ENCODE data around the gene OXA1L. TPM values are rescaled to one million over a fixed set of nuclear protein-coding genes. Genes with fewer than 3 reads are reported as not detected.

Gene OXA1L
- total and polyA plus RNA-seq, 4 donors, result 53.6 to 106 (median 61.8) TPM

- no peak for TF ChIP-seq REST (IDR thresholded peaks at IDR 0.05)
- TF ChIP-seq HNF4A (conservative IDR thresholded peaks at IDR 0.05), result no peak
- TF ChIP-seq FOXA2 (IDR thresholded peaks at IDR 0.05), result no peak
- no peak for TF ChIP-seq YY1 (IDR thresholded peaks at IDR 0.05)
- no peak for TF ChIP-seq MAX (IDR thresholded peaks at IDR 0.05)
These were observed 42.1 kb downstream of the OXA1L start (continued) for GRCh38 chr14:22808388-22809209.

- no peak for TF ChIP-seq GABPA (IDR thresholded peaks at IDR 0.05 in 1 of 2, conservative IDR thresholded peaks at IDR 0.05 in 1 of 2)
- TF ChIP-seq RXRA (IDR thresholded peaks at IDR 0.05), result no peak
- TF ChIP-seq CTCF (IDR thresholded peaks at IDR 0.05; ENCODE audit: low read depth, low read length, missing input control), result no peak
- TF ChIP-seq FOXA2 (IDR thresholded peaks at IDR 0.05), result no peak
- no peak for TF ChIP-seq MAX (IDR thresholded peaks at IDR 0.05)
- no peak for TF ChIP-seq HNF4G (IDR thresholded peaks at IDR 0.05)
- TF ChIP-seq JUND (IDR thresholded peaks at IDR 0.05), result no peak
- TF ChIP-seq ATF3 (IDR thresholded peaks at IDR 0.05), result no peak
- no peak for TF ChIP-seq NR2F2 (IDR thresholded peaks at IDR 0.05)
- TF ChIP-seq TAF1 (conservative IDR thresholded peaks at IDR 0.05), result no peak
- TF ChIP-seq EGR1 (IDR thresholded peaks at IDR 0.05; ENCODE audit: low read depth in 2 of 2), result no peak
- no peak for TF ChIP-seq YY1 (IDR thresholded peaks at IDR 0.05)
- no peak for TF ChIP-seq ZBTB33 (IDR thresholded peaks at IDR 0.05)
- Histone ChIP-seq H3K9ac (ENCODE audit: low read depth in 1 of 2, low read length in 2 of 2) (no peak overlapping the region), H3K27me3 (ENCODE audit: control insufficient read depth in 4 of 4, insufficient read depth in 4 of 4, low read length in 3 of 4) (no peaks in the 10 kb centered on the region), H3K9me3 (ENCODE audit: control insufficient read depth in 4 of 4, low read length in 3 of 4) (no peaks in the 10 kb centered on the region), H3K4me1 (ENCODE audit: control insufficient read depth in 4 of 4, insufficient read depth in 4 of 4, low read length in 3 of 4) (no peaks in the 10 kb centered on the region), H3K4me3 (ENCODE audit: low read depth in 1 of 3, low read length in 3 of 3) (no peak overlapping the region), H3K27ac (ENCODE audit: low read depth in 1 of 2, low read length in 2 of 2) (no peak overlapping the region), H3K36me3 (ENCODE audit: control insufficient read depth in 4 of 4, insufficient read depth in 3 of 4, low read depth in 1 of 4, low read length in 3 of 4) (no peaks in the 10 kb centered on the region)
- 45% methylated on average over 2 of the region's 2 CpGs for WGBS
- no peak for DNase-seq (ENCODE audit: low spot score)
These were observed 45.2 kb downstream of the OXA1L start for GRCh38 chr14:22811722-22812121.
